Right lobe of liver (tissue), 4 donors: ENCODE measurements around the gene RYR3.

Source experiments
- POLR2A ChIP-seq: fragments of 450-650 bp; IDR thresholded peaks from one replicate; pipeline ENCODE4 v1.6.1; 2017; ENCODE audit warnings: antibody characterized with exemption, mild to moderate bottlenecking
- TF ChIP-seq, protein P1 (sequence below), 4 donors: fragments of 200-600 bp in 3 of 4; fragments of 450-650 bp in 1 of 4; IDR thresholded peaks; one replicate each; pipeline versions ENCODE4 v1.5.1 to v1.8.0; 2016 to 2022; ENCODE audit warnings: antibody characterized with exemption in 4 of 4, mild to moderate bottlenecking in 2 of 4
- donor health status: DM: no; HTN: no; CAD: no.
- donor health status: DM: no; HTN: no; CAD: no.
- donor health status: DM: no; HTN: yes; CAD: no.

DNA sequence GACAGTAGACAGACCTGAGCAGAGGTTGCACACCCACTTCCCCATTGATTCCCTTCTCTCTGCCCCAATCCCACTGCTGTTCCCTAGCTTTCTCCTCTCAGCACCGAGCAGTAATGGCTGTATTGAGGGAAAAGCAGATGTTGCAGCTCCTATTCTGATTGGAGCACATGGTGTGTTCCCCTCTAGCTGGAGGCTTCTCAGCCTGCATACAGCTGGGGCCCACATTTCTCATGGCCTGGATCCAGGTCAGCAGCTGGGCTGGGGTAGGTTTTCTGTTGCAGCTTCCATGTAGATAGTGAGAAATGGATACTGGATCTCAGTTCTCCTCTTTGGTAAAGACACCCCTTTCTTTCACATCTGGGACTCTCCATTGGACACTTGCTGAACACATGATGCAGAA, 50.1 kb downstream of the RYR3 start:
- TF ChIP-seq, protein P1, sequence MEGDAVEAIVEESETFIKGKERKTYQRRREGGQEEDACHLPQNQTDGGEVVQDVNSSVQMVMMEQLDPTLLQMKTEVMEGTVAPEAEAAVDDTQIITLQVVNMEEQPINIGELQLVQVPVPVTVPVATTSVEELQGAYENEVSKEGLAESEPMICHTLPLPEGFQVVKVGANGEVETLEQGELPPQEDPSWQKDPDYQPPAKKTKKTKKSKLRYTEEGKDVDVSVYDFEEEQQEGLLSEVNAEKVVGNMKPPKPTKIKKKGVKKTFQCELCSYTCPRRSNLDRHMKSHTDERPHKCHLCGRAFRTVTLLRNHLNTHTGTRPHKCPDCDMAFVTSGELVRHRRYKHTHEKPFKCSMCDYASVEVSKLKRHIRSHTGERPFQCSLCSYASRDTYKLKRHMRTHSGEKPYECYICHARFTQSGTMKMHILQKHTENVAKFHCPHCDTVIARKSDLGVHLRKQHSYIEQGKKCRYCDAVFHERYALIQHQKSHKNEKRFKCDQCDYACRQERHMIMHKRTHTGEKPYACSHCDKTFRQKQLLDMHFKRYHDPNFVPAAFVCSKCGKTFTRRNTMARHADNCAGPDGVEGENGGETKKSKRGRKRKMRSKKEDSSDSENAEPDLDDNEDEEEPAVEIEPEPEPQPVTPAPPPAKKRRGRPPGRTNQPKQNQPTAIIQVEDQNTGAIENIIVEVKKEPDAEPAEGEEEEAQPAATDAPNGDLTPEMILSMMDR (IDR thresholded peaks at IDR 0.05) = no peak
- TF ChIP-seq POLR2A = no peak
